ENCODE measurements around the gene POU4F2. TPM values are rescaled to one million over a fixed set of nuclear protein-coding genes. Genes with fewer than 3 reads are reported as not detected.

POU4F2 gene
- total RNA-seq, 2 donors from 2014 or later: not detected

DNA sequence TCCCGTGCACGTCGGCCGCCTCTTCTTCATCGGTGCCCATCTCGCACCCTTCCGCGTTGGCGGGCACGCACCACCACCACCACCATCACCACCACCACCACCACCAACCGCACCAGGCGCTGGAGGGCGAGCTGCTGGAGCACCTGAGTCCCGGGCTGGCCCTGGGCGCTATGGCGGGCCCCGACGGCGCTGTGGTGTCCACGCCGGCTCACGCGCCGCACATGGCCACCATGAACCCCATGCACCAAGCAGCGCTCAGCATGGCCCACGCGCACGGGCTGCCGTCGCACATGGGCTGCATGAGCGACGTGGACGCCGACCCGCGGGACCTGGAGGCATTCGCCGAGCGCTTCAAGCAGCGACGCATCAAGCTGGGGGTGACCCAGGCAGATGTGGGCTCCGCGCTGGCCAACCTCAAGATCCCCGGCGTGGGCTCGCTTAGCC, 1.4 kb downstream of the POU4F2 start:
- H3K27ac ChIP-seq: no peak overlapping the region
- DNase-seq (no peak), ATAC-seq (no peak)
- H3K4me3 ChIP-seq: no peak overlapping the region
- H3K4me1 ChIP-seq: peaks cover 29% of the 10 kb centered on the region
- intact Hi-C loops (cut with DNase I): no loop called here
- TF ChIP-seq POLR2A (IDR thresholded peaks at IDR 0.05): no peak
- TF ChIP-seq, protein P1, sequence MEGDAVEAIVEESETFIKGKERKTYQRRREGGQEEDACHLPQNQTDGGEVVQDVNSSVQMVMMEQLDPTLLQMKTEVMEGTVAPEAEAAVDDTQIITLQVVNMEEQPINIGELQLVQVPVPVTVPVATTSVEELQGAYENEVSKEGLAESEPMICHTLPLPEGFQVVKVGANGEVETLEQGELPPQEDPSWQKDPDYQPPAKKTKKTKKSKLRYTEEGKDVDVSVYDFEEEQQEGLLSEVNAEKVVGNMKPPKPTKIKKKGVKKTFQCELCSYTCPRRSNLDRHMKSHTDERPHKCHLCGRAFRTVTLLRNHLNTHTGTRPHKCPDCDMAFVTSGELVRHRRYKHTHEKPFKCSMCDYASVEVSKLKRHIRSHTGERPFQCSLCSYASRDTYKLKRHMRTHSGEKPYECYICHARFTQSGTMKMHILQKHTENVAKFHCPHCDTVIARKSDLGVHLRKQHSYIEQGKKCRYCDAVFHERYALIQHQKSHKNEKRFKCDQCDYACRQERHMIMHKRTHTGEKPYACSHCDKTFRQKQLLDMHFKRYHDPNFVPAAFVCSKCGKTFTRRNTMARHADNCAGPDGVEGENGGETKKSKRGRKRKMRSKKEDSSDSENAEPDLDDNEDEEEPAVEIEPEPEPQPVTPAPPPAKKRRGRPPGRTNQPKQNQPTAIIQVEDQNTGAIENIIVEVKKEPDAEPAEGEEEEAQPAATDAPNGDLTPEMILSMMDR (IDR thresholded peaks at IDR 0.05): no peak
- peaks cover 0 to 24% of the 10 kb centered on the region in 2 donors for H3K27me3 ChIP-seq
- 2 to 5% methylated on average over 14 to 46 of the region's 46 CpGs for WGBS, 2 donors
- no peaks in the 10 kb centered on the region for H3K36me3 ChIP-seq (replicated peaks in 1 of 2; ENCODE audit: insufficient read depth in 1 of 2, low read depth in 2 of 2)
- no peaks in the 10 kb centered on the region for H3K9me3 ChIP-seq

DNA sequence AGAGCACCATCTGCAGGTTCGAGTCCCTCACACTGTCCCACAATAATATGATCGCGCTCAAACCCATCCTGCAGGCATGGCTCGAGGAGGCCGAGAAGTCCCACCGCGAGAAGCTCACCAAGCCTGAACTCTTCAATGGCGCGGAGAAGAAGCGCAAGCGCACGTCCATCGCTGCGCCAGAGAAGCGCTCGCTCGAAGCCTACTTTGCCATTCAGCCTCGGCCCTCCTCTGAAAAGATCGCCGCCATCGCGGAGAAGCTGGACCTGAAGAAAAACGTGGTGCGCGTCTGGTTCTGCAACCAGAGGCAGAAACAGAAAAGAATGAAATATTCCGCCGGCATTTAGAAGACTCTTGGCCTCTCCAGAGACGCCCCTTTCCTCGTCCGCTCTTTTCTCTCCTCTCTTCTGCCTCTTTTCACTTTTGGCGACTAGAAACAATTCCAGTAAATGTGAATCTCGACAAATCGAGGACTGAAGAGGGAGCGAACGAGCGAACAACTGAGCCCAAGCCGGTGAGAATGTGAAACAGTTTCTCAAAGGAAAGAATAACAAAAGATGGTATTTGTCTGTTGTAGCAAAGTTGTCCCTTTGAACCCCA, 1.9 kb downstream of the POU4F2 start:
- no peak for ATAC-seq
- H3K27ac ChIP-seq: no peak overlapping the region
- peaks cover 0 to 24% of the 10 kb centered on the region in 2 donors for H3K27me3 ChIP-seq
- no peak overlapping the region for H3K4me3 ChIP-seq
- 2 to 3% methylated on average over 23 to 37 of the region's 37 CpGs for WGBS, 2 donors
- no peaks in the 10 kb centered on the region for H3K9me3 ChIP-seq
- H3K4me1 ChIP-seq: peaks cover 29% of the 10 kb centered on the region
- intact Hi-C loops (cut with DNase I): no loop called here
- TF ChIP-seq, protein P1 (IDR thresholded peaks at IDR 0.05): no peak
- no peak for TF ChIP-seq POLR2A (IDR thresholded peaks at IDR 0.05)
- H3K36me3 ChIP-seq (replicated peaks in 1 of 2; ENCODE audit: insufficient read depth in 1 of 2, low read depth in 2 of 2): no peaks in the 10 kb centered on the region
- DNase-seq: no peak

DNA sequence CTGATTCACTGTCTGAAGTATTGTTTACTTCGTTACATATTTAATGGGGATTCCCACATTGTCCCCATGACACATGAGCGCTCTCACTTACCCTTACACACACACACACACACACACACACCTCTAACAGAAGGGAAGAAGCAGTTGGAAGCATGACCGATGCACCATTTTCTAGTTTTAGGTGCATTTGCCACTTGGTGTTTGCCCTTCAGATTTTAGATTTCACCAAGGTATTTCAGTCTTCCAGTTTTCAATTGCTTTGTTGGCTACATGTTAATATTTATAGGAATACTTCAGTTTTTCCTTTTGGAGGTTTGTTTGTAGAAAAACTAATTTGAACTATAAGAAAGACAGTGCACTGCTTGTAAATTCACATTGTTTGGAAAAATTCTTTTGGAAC, 3.1 kb downstream of the POU4F2 start:
- Histone ChIP-seq H3K9me3 (no peaks in the 10 kb centered on the region), H3K4me1 (peaks cover 29% of the 10 kb centered on the region), H3K36me3 (replicated peaks in 1 of 2; ENCODE audit: insufficient read depth in 1 of 2, low read depth in 2 of 2) (no peaks in the 10 kb centered on the region), H3K27me3 (peaks cover 0 to 28% of the 10 kb centered on the region in 2 donors), H3K27ac (no peak overlapping the region), H3K4me3 (no peak overlapping the region)
- WGBS, 2 donors: 7 to 11% methylated on average over 3 of the region's 3 CpGs
- ATAC-seq: no peak
- no peak for TF ChIP-seq POLR2A (IDR thresholded peaks at IDR 0.05)
- TF ChIP-seq, protein P1 (IDR thresholded peaks at IDR 0.05): no peak
- no peak for DNase-seq
- intact Hi-C loops (cut with DNase I): no loop called here

DNA sequence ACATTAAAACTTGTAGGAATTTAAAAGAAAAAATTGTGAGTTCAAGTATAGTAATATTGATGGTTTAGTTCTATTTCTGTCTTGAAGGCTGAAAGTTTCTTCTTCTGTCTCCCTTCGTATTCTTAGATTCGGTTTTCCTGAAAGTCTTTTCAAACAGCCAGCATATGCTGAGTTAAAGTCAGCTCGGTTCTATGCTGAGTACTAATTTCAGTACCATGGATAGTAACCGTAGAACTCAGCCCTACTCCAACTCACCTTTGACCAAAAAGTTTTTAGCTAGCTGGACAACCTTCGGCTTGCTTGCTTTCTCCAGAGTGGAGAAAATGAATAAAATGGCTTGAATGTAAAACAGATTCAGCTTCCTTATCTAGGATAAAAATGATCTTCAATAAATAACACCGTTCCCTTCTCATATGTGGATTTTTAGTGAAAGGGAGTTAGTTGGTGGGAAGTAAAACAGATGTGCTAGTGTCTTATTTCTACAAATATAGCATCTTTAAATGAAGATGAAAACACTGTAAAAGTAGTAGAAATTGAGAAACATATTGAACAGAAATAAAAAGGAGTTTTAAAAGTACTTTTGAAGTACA, 5.2 kb downstream of the POU4F2 start:
- DNase-seq (no peak), ATAC-seq (no peak)
- Histone ChIP-seq H3K27me3 (peaks cover 0 to 22% of the 10 kb centered on the region in 2 donors), H3K36me3 (replicated peaks in 1 of 2; ENCODE audit: insufficient read depth in 1 of 2, low read depth in 2 of 2) (no peaks in the 10 kb centered on the region), H3K9me3 (no peaks in the 10 kb centered on the region), H3K27ac (no peak overlapping the region), H3K4me3 (no peak overlapping the region), H3K4me1 (peaks cover 13% of the 10 kb centered on the region)
- TF ChIP-seq POLR2A (IDR thresholded peaks at IDR 0.05): no peak
- TF ChIP-seq, protein P1 (IDR thresholded peaks at IDR 0.05): no peak
- WGBS, 2 donors: 3 to 5% methylated on average over 6 of the region's 6 CpGs
- intact Hi-C loops (cut with DNase I): no loop called here

DNA sequence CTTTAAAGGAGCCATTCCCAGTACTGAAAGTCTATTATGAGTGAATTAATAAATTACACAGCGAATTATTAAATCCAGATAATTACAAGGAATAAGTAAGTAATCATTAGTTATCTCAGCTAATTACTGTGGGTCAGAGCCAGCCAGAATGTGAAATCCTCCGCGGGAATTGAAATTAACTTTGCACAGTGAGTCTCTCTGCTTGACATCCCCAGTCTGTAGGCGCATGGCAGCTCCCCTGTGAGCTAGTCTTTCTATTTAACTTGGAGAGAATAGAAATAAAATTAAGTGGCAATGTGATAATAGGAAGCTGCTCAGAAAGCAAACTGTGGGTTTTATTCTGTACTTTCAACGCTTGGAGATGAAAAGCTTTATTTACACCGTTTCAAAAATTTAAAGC, 7.2 kb downstream of the POU4F2 start:
- Histone ChIP-seq H3K4me1 (no peaks in the 10 kb centered on the region), H3K36me3 (replicated peaks in 1 of 2; ENCODE audit: insufficient read depth in 1 of 2, low read depth in 2 of 2) (no peaks in the 10 kb centered on the region), H3K9me3 (no peaks in the 10 kb centered on the region), H3K27me3 (peaks cover 0 to 7% of the 10 kb centered on the region in 2 donors), H3K4me3 (no peak overlapping the region), H3K27ac (no peak overlapping the region)
- TF ChIP-seq, protein P1 (IDR thresholded peaks at IDR 0.05): no peak
- no peak for TF ChIP-seq POLR2A (IDR thresholded peaks at IDR 0.05)
- intact Hi-C loops (cut with DNase I): no loop called here
- DNase-seq (no peak), ATAC-seq (no peak)
- WGBS, 2 donors: 2 to 3% methylated on average over 6 of the region's 6 CpGs

All from body of pancreas (tissue), 4 donors.